Activated CD4-positive, CD25-positive, alpha-beta regulatory T cell treated with anti-CD3 and anti-CD28 coated beads, Interleukin-2, amount 50 U/mL, for 16 hours (primary cell): ENCODE data around the gene LBP.
"Not testable (repeated sequence)": the region's sequence is repeated elsewhere in the genome, so short reads cannot be mapped to it uniquely, and the experiment has no call there.

Experiments
- DNase-seq: peaks from one replicate; pipeline ENCODE4 v3.0.0-alpha.2; 2020; ENCODE audit warnings: low read depth, low spot score

Gene LBP

GRCh38 chr20:38346247-38346651 lies at the start of gene LBP:
Gene LBP (plus strand): TSS chr20:38346482. CDS start chr20:38346517, 35 bp downstream.
- DNase-seq = no peak

- no peak for DNase-seq
These were observed 48.2 kb upstream of the LBP start for GRCh38 chr20:38297916-38298674.

- DNase-seq = no peak
These were observed 47.5 kb upstream of the LBP start for GRCh38 chr20:38298768-38299288.

- no peak for DNase-seq
These were observed 46.3 kb upstream of the LBP start for GRCh38 chr20:38299963-38300362.

GRCh38 chr20:38300438-38300837 lies 45.8 kb upstream of the LBP start:
- no peak for DNase-seq

- DNase-seq = no peak
These were observed 45.0 kb upstream of the LBP start for GRCh38 chr20:38301309-38301708.

- DNase-seq = no peak
These were observed 43.5 kb upstream of the LBP start for GRCh38 chr20:38302786-38303185.

- no peak for DNase-seq
These were observed 42.3 kb upstream of the LBP start, which contains the start of gene BPI for GRCh38 chr20:38303908-38304379. Gene BPI (plus strand): TSS chr20:38304156. CDS start chr20:38304224, 68 bp downstream.

- no peak for DNase-seq
These were observed 41.3 kb upstream of the LBP start for GRCh38 chr20:38304845-38305447.

- no peak for DNase-seq
These were observed 40.7 kb upstream of the LBP start for GRCh38 chr20:38305541-38305940.

- DNase-seq = no peak
These were observed 39.9 kb upstream of the LBP start for GRCh38 chr20:38306379-38306778.

GRCh38 chr20:38307371-38308046 lies 38.8 kb upstream of the LBP start:
- DNase-seq = no peak

- DNase-seq = no peak
These were observed 38.2 kb upstream of the LBP start for GRCh38 chr20:38308047-38308438.

- DNase-seq = no peak
These were observed 37.8 kb upstream of the LBP start for GRCh38 chr20:38308447-38308846.

- DNase-seq = no peak
These were observed 35.2 kb upstream of the LBP start for GRCh38 chr20:38311091-38311490.

- DNase-seq = no peak
These were observed 34.8 kb upstream of the LBP start for GRCh38 chr20:38311491-38311890.

GRCh38 chr20:38313676-38314075 lies 32.6 kb upstream of the LBP start:
- DNase-seq = no peak

- not testable (repeated sequence) for DNase-seq
These were observed 31.9 kb upstream of the LBP start for GRCh38 chr20:38314350-38314749.

GRCh38 chr20:38315290-38315966 lies 30.9 kb upstream of the LBP start:
- no peak for DNase-seq

- DNase-seq = no peak
These were observed 29.9 kb upstream of the LBP start for GRCh38 chr20:38316341-38316740.

GRCh38 chr20:38317422-38317821 lies 28.9 kb upstream of the LBP start:
- DNase-seq = no peak

- no peak for DNase-seq
These were observed 26.1 kb upstream of the LBP start for GRCh38 chr20:38320221-38320620.
